Ramos (cell line): ENCODE measurements around the gene PCDHA6.
"Not testable (repeated sequence)": the region's sequence is repeated elsewhere in the genome, so short reads cannot be mapped to it uniquely, and the experiment has no call there.

Experiments used
- in situ Hi-C: fragments of 300-500 bp; cut with MboI; formaldehyde crosslinking; loops from one replicate; pipeline ENCODE4 v1.14.3; 2022; ENCODE audit warnings: low sequenced_read_pairs; ENCODE audit not compliant: unreplicated experiment

Gene PCDHA6

GRCh38 chr5:140827704-140828361 lies at the start of gene PCDHA6:
Gene PCDHA6 (plus strand): TSS chr5:140827960. CDS start chr5:140828092, 132 bp downstream.
- in situ Hi-C loops = no loop called here

- in situ Hi-C loops = no loop called here
Measured at GRCh38 chr5:140780512-140780911, 47.2 kb upstream of the PCDHA6 start.

- in situ Hi-C loops = no loop called here
Measured at GRCh38 chr5:140785905-140786686, 41.7 kb upstream of the PCDHA6 start, which contains the start of gene PCDHA1. Gene PCDHA1 (plus strand): TSS chr5:140786140.

GRCh38 chr5:140787422-140787821 lies 40.3 kb upstream of the PCDHA6 start:
- in situ Hi-C loops = not testable (repeated sequence)

- in situ Hi-C loops = not testable (repeated sequence)
Measured at GRCh38 chr5:140787849-140788504, 39.8 kb upstream of the PCDHA6 start.

- in situ Hi-C loops = no loop called here
Measured at GRCh38 chr5:140791089-140791488, 36.7 kb upstream of the PCDHA6 start.

GRCh38 chr5:140794595-140795258 lies 33.0 kb upstream of the PCDHA6 start, which contains the start of gene PCDHA2:
Gene PCDHA2 (plus strand): TSS chr5:140794852.
- in situ Hi-C loops = no loop called here

GRCh38 chr5:140795259-140795641 lies 32.5 kb upstream of the PCDHA6 start:
- in situ Hi-C loops = no loop called here

- in situ Hi-C loops = not testable (repeated sequence)
Measured at GRCh38 chr5:140796072-140796717, 31.6 kb upstream of the PCDHA6 start.

- in situ Hi-C loops = no loop called here
Measured at GRCh38 chr5:140796718-140797095, 31.1 kb upstream of the PCDHA6 start.

- in situ Hi-C loops = no loop called here
Measured at GRCh38 chr5:140800816-140801493, 26.8 kb upstream of the PCDHA6 start, which contains the start of gene PCDHA3. Gene PCDHA3 (plus strand): TSS chr5:140801057.

GRCh38 chr5:140801494-140801841 lies 26.3 kb upstream of the PCDHA6 start:
- in situ Hi-C loops = no loop called here

- in situ Hi-C loops = not testable (repeated sequence)
Measured at GRCh38 chr5:140802381-140802780, 25.4 kb upstream of the PCDHA6 start.

- in situ Hi-C loops = no loop called here
Measured at GRCh38 chr5:140802781-140803271, 24.9 kb upstream of the PCDHA6 start.

- in situ Hi-C loops = no loop called here
Measured at GRCh38 chr5:140806834-140807775, 20.7 kb upstream of the PCDHA6 start, which contains the start of gene PCDHA4. Gene PCDHA4 (plus strand): TSS chr5:140807068.

- in situ Hi-C loops = not testable (repeated sequence)
Measured at GRCh38 chr5:140808241-140808888, 19.4 kb upstream of the PCDHA6 start.

- in situ Hi-C loops = no loop called here
Measured at GRCh38 chr5:140808889-140809291, 18.9 kb upstream of the PCDHA6 start.
